ENCODE measurements around the gene SLC27A3.

DNA sequence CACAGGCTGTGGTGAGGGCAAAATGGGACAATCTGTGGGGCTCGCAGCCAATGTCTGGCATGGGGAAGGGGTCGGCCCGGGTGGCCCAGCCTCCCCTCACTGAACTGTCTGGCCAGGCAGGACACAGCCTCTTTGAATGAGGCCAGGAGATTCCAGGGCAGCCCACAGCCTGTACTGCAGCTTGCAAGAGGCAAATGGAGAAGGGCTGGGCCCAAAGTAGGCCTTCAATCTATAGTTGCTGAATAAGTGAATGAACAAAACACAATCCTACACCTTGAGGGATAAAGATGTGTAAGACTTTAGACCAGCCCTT is 23.2 kb downstream of the SLC27A3 start:
- TF ChIP-seq, protein P1, sequence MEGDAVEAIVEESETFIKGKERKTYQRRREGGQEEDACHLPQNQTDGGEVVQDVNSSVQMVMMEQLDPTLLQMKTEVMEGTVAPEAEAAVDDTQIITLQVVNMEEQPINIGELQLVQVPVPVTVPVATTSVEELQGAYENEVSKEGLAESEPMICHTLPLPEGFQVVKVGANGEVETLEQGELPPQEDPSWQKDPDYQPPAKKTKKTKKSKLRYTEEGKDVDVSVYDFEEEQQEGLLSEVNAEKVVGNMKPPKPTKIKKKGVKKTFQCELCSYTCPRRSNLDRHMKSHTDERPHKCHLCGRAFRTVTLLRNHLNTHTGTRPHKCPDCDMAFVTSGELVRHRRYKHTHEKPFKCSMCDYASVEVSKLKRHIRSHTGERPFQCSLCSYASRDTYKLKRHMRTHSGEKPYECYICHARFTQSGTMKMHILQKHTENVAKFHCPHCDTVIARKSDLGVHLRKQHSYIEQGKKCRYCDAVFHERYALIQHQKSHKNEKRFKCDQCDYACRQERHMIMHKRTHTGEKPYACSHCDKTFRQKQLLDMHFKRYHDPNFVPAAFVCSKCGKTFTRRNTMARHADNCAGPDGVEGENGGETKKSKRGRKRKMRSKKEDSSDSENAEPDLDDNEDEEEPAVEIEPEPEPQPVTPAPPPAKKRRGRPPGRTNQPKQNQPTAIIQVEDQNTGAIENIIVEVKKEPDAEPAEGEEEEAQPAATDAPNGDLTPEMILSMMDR (IDR thresholded peaks at IDR 0.05), result no peak
- no peak for TF ChIP-seq POLR2A (IDR thresholded peaks at IDR 0.05)

Data from esophagus squamous epithelium (tissue), 4 donors.